Measurements from ENCODE around the gene FITM1. TPM values are rescaled to one million over a fixed set of nuclear protein-coding genes. Genes with fewer than 3 reads are reported as not detected.

The FITM1 gene
- total RNA-seq = not detected in 2 replicates

GRCh38 chr14:24130380-24130716 is at the start of gene FITM1:
FITM1 (plus strand) TSS chr14:24130659; CDS start chr14:24131564, 905 bp downstream.

GRCh38 chr14:24093901-24094840 is 36.3 kb upstream of the FITM1 start, which contains the start of gene PCK2:
PCK2 (plus strand) TSS chr14:24094311; CDS start chr14:24094406, 95 bp downstream.

GRCh38 chr14:24114532-24115421 is 15.7 kb upstream of the FITM1 start, which contains the start of the genes DCAF11 and NRL:
DCAF11 (plus strand) TSS chr14:24114777; CDS start chr14:24115595, 818 bp downstream.
NRL (minus strand) TSS chr14:24114949; CDS start chr14:24082848, 32,101 bp downstream.

DNA sequence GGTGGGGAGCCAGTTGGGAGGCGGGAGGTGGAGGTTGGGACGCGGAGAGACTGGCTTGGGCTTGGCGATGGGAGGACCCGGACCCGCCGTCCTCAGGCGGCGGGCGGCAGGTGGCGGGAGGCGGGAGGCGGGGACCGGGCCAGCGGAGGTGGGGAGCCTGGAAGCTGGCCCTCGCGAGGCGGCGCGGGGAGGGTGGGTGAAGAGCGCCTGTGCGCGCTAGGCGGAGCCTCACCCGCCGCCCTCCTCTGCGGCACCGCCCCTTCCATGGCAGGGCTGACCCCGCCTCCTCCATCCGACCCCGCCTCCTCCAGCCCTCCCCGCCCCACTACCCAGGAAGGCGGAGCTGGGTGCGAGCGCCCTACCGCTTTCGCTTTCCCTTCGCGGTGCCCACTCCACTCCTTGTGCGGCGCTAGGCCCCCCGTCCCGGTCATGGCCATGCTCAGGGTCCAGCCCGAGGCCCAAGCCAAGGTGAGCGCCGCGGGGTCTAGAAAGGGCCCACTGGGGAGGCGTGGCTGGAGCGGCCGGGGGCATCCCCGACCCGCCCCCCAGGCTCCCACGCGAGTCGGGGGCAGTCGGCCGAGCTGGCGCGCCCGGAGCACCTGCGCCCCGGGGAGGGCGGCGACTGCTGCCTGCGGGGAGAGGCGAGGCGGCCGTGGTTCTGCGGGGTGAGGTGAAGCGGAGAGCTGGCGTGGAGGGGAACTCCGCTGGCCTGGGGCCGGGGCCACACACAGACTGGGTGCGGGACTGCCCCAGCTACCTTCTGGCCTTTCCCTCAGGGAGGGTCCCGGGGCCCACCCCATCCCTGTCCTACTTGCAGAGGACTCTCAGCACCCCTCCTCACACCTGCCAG is 5.6 kb downstream of the FITM1 start, which contains the start of gene PSME1:
PSME1 (plus strand) TSS at position 361 of the 850 bp plus-strand sequence; CDS start at position 430, 69 bp downstream.

GRCh38 chr14:24141097-24141880 is 10.8 kb downstream of the FITM1 start, which contains the start of gene EMC9:
EMC9 (minus strand) TSS chr14:24141591; CDS start chr14:24141304, 287 bp downstream.

GRCh38 chr14:24146453-24146977 is 16.1 kb downstream of the FITM1 start, which contains the start of gene PSME2:
PSME2 (minus strand) TSS chr14:24146610; CDS start chr14:24146581, 29 bp downstream.

GRCh38 chr14:24146978-24147760 is 16.7 kb downstream of the FITM1 start, which contains the start of gene RNF31:
RNF31 (plus strand) TSS chr14:24147498; CDS start chr14:24147699, 201 bp downstream.

GRCh38 chr14:24160850-24161804 is 30.7 kb downstream of the FITM1 start, which contains the start of gene IRF9:
IRF9 (plus strand) TSS chr14:24161265; CDS start chr14:24162145, 880 bp downstream.

GRCh38 chr14:24171422-24172260 is 41.2 kb downstream of the FITM1 start, which contains the start of gene REC8:
REC8 (plus strand) TSS chr14:24172080; CDS start chr14:24172553, 473 bp downstream.

Other genes with a start within 250 kb of the FITM1 start
- gene DHRS4, start 176.9 kb upstream of the FITM1 start, total RNA-seq = 59.7 and 83.0 TPM in 2 replicates
- gene DHRS4L2, start 141.7 kb upstream of the FITM1 start, total RNA-seq = 22.5 and 25.9 TPM in 2 replicates
- not detected in 2 replicates for gene CARMIL3, start 78.7 kb upstream of the FITM1 start, total RNA-seq
- gene CPNE6, start 59.1 kb upstream of the FITM1 start, total RNA-seq = not detected in 2 replicates
- 44.0 and 79.9 TPM in 2 replicates for gene PCK2, start 36.3 kb upstream of the FITM1 start, total RNA-seq
- 57.1 and 70.3 TPM in 2 replicates for gene DCAF11, start 15.9 kb upstream of the FITM1 start, total RNA-seq
- under 0.01 and 0.29 TPM in 2 replicates for gene NRL, start 15.7 kb upstream of the FITM1 start, total RNA-seq
- gene PSME1, start 5.5 kb downstream of the FITM1 start, total RNA-seq = 181 and 193 TPM in 2 replicates
- 14.0 and 20.2 TPM in 2 replicates for gene EMC9, start 10.9 kb downstream of the FITM1 start, total RNA-seq
- 105 and 124 TPM in 2 replicates for gene PSME2, start 16.0 kb downstream of the FITM1 start, total RNA-seq
- gene RNF31, start 16.8 kb downstream of the FITM1 start, total RNA-seq = 35.7 and 41.8 TPM in 2 replicates
- gene IRF9, start 30.6 kb downstream of the FITM1 start, total RNA-seq = 66.8 and 80.4 TPM in 2 replicates
- 20.0 and 44.7 TPM in 2 replicates for gene REC8, start 41.4 kb downstream of the FITM1 start, total RNA-seq
- gene IPO4, start 58.2 kb downstream of the FITM1 start, total RNA-seq = 70.4 and 79.0 TPM in 2 replicates
- gene TM9SF1, start 64.8 kb downstream of the FITM1 start, total RNA-seq = 85.9 and 92.5 TPM in 2 replicates
- gene TSSK4, start 75.0 kb downstream of the FITM1 start, total RNA-seq = not detected in 2 replicates
- gene CHMP4A, start 82.8 kb downstream of the FITM1 start, total RNA-seq = 28.0 and 40.8 TPM in 2 replicates
- 11.8 and 12.8 TPM in 2 replicates for gene MDP1, start 85.4 kb downstream of the FITM1 start, total RNA-seq
- gene NEDD8, start 101.7 kb downstream of the FITM1 start, total RNA-seq = 229 and 231 TPM in 2 replicates
- gene GMPR2, start 102.3 kb downstream of the FITM1 start, total RNA-seq = 83.0 and 111 TPM in 2 replicates
- gene TINF2, start 112.0 kb downstream of the FITM1 start, total RNA-seq = 48.6 and 95.1 TPM in 2 replicates
- gene TGM1, start 132.5 kb downstream of the FITM1 start, total RNA-seq = 0.35 and 4.0 TPM in 2 replicates
- 33.1 and 65.2 TPM in 2 replicates for gene RABGGTA, start 140.9 kb downstream of the FITM1 start, total RNA-seq
- 15.3 and 21.3 TPM in 2 replicates for gene DHRS1, start 169.1 kb downstream of the FITM1 start, total RNA-seq
- gene NOP9, start 169.2 kb downstream of the FITM1 start, total RNA-seq = 15.0 and 22.0 TPM in 2 replicates
- 1.4 and 2.3 TPM in 2 replicates for gene CIDEB, start 177.3 kb downstream of the FITM1 start, total RNA-seq
- gene LTB4R2, start 179.5 kb downstream of the FITM1 start, total RNA-seq = 0.18 and 1.4 TPM in 2 replicates
- gene LTB4R, start 180.8 kb downstream of the FITM1 start, total RNA-seq = under 0.01 and 0.71 TPM in 2 replicates
- not detected in 2 replicates for gene ADCY4, start 204.4 kb downstream of the FITM1 start, total RNA-seq
- gene RIPK3, start 209.3 kb downstream of the FITM1 start, total RNA-seq = not detected in 2 replicates
- 27.8 and 35.7 TPM in 2 replicates for gene NFATC4, start 237.5 kb downstream of the FITM1 start, total RNA-seq